ENCODE results near the gene SUGP2. TPM values are rescaled to one million over a fixed set of nuclear protein-coding genes. Genes with fewer than 3 reads are reported as not detected.

The SUGP2 gene
- 10 to 100 TPM; 44.1 to 55.3 TPM for total RNA-seq

DNA sequence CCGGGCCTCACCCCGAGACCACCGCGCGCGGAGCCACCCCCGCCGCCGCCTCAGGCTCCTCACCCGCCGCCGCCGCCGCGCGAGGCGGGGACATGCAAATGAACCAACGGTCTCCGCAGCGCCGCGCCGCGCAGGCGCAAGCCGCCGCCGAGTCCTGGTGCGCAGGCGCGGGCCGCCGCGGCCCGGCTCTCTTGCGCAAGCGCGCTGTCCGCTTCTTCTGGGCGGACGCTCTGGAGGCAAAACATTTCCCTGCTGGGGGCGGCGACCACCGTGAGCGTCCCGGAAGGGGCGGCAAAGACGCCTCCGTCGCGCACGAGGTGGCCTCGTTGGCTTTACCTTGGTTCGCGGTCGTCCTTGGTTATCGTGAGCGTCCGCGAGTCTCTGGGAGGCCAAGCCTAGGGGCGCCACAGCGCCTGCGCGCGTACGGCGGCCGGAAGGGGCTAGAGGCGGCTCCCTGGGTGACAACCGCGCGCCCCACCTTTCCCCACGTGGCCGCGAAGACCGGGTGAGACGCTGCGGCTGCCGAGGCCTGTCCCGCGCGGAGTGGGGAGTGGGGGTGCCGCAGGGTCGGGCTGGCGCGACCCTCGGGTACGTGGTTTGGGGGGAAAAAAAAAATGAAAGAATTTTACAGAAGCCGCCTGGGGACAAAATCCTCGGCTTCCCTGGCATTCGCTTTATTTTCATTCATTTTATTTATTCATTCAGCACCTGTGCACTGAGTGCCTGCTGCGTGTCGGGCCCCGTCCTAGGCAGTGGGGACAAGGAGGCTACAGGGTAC, at the start of gene SUGP2, which contains the start of gene ARMC6:
TSS of gene SUGP2 (minus strand) at position 92 of the 778 bp plus-strand sequence. CDS start 2,446 bp downstream, outside the sequence.
TSS of gene ARMC6 (plus strand) at position 178 of the 778 bp plus-strand sequence. CDS start 607 bp downstream, outside the sequence.
- Histone ChIP-seq H3K36me3 (no peaks in the 10 kb centered on the region), H3K4me1 (no peaks in the 10 kb centered on the region), H3K9ac (ENCODE audit: low read depth in 2 of 2, low read length in 2 of 2) (peak within 1 kb of the TSS; percentile 91), H3K9me3 (no peaks in the 10 kb centered on the region), H3K27ac (peak within 1 kb of the TSS; percentile 96), H3K27me3 (no peaks in the 10 kb centered on the region), H3K4me3 (peak within 1 kb of the TSS; percentile 93)
- TF ChIP-seq, protein P1, sequence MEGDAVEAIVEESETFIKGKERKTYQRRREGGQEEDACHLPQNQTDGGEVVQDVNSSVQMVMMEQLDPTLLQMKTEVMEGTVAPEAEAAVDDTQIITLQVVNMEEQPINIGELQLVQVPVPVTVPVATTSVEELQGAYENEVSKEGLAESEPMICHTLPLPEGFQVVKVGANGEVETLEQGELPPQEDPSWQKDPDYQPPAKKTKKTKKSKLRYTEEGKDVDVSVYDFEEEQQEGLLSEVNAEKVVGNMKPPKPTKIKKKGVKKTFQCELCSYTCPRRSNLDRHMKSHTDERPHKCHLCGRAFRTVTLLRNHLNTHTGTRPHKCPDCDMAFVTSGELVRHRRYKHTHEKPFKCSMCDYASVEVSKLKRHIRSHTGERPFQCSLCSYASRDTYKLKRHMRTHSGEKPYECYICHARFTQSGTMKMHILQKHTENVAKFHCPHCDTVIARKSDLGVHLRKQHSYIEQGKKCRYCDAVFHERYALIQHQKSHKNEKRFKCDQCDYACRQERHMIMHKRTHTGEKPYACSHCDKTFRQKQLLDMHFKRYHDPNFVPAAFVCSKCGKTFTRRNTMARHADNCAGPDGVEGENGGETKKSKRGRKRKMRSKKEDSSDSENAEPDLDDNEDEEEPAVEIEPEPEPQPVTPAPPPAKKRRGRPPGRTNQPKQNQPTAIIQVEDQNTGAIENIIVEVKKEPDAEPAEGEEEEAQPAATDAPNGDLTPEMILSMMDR (IDR thresholded peaks at IDR 0.05), result no peak
- peak; percentile 90 for DNase-seq
- intact Hi-C loops (cut with DNase I), result no loop called here

DNA sequence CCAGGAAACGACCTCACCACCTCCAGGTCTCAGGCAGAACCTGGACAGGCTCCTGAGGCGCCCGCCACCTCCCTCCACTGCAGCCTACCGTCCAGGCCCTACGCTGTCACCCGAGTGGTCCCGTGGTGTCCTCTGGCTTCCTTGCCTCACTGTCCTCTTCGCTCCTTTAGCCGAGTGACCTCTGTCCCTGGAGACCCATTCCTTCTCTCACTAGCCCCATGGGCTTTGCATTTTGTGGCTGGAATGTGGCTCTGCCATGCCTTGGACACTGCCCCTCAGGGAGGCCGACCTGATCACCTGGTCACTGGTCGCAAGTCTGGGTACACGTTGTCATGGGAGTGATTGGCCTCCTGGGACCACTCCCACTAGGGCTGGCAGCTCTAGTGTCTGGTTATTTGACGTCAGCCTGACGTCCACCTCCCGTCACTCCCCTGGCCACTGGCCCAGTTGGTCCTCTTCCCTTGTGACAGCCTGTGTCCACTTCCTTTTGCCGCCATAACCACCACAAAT, 48.4 kb upstream of the SUGP2 start:
- no peak overlapping the region for H3K4me3 ChIP-seq
- H3K4me1 ChIP-seq, result no peaks in the 10 kb centered on the region
- intact Hi-C loops (cut with DNase I), result no loop called here
- H3K36me3 ChIP-seq, result no peaks in the 10 kb centered on the region
- H3K27ac ChIP-seq, result no peak overlapping the region
- no peak overlapping the region for H3K9ac ChIP-seq (ENCODE audit: low read depth in 2 of 2, low read length in 2 of 2)
- DNase-seq, result no peak
- H3K9me3 ChIP-seq, result no peaks in the 10 kb centered on the region
- no peaks in the 10 kb centered on the region for H3K27me3 ChIP-seq
- TF ChIP-seq, protein P1 (IDR thresholded peaks at IDR 0.05), result no peak

DNA sequence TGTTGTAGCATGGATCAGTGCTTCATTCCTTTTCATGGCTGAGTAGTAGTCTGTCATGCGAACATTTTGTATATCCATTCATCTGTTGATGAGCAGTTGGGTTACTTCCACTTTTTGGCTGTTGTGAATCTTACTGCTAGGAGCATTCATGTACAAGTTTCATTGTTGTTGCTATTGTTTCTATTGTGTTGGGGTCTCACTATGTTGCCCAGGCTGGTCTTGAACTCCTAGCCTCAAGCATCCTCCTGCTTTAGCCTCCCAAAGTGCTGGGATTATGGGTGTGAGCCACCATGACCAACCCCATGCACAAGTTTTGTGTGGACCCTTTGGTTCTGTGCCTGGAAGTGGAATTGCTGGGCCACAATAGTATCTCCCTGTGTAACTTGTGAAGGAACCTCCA, 46.3 kb upstream of the SUGP2 start:
- intact Hi-C loops (cut with DNase I), result no loop called here
- DNase-seq, result no peak
- no peaks in the 10 kb centered on the region for H3K9me3 ChIP-seq
- H3K4me1 ChIP-seq, result no peaks in the 10 kb centered on the region
- no peaks in the 10 kb centered on the region for H3K36me3 ChIP-seq
- H3K4me3 ChIP-seq, result no peak overlapping the region
- H3K27ac ChIP-seq, result no peak overlapping the region
- no peak overlapping the region for H3K9ac ChIP-seq (ENCODE audit: low read depth in 2 of 2, low read length in 2 of 2)
- no peaks in the 10 kb centered on the region for H3K27me3 ChIP-seq
- TF ChIP-seq, protein P1 (IDR thresholded peaks at IDR 0.05), result no peak

DNA sequence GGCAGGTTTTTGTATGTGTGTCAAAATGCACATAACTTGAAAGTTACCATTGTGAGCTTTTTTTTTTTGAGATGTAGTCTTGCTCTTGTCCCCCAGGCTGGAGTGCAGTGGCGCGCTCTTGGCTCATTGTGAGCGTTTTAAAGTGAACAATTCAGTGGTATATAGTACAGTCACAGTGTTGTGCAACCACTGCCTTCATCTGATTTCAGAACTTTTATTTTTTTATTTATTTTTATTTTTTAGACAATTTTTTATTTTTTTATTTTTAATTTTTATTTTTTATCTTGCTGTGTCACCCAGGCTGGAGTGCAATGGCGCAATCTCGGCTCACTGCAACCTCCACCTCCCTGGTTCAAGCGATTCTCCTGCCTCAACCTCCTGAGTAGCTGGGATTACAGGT, 45.5 kb upstream of the SUGP2 start:
- H3K27me3 ChIP-seq, result no peaks in the 10 kb centered on the region
- H3K9me3 ChIP-seq, result no peaks in the 10 kb centered on the region
- DNase-seq, result no peak
- H3K4me3 ChIP-seq, result no peak overlapping the region
- TF ChIP-seq, protein P1 (IDR thresholded peaks at IDR 0.05), result no peak
- H3K27ac ChIP-seq, result no peak overlapping the region
- intact Hi-C loops (cut with DNase I), result no loop called here
- no peaks in the 10 kb centered on the region for H3K36me3 ChIP-seq
- no peaks in the 10 kb centered on the region for H3K4me1 ChIP-seq
- no peak overlapping the region for H3K9ac ChIP-seq (ENCODE audit: low read depth in 2 of 2, low read length in 2 of 2)

DNA sequence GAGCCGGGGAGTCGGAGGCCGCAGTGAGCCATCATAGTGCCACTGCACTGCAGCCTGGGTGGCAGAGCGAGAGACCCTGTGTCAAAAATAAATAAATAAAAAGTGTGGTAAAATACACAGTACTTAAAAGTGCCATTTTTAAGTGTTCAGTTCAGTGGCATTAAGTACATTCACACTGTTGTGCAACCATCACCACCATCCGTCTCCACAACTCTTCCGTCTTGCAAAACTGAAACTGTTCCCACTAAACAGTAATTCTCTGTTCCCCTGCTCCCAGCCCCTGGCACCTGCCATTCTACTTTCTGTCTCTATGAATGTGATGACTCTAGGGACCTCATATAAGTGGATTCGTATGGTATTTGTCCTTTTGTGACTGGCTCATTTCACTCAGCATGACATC, 43.8 kb upstream of the SUGP2 start:
- no peak for DNase-seq
- H3K4me3 ChIP-seq, result no peak overlapping the region
- TF ChIP-seq, protein P1 (IDR thresholded peaks at IDR 0.05), result no peak
- intact Hi-C loops (cut with DNase I), result no loop called here
- no peaks in the 10 kb centered on the region for H3K36me3 ChIP-seq
- H3K27me3 ChIP-seq, result no peaks in the 10 kb centered on the region
- no peaks in the 10 kb centered on the region for H3K4me1 ChIP-seq
- no peak overlapping the region for H3K9ac ChIP-seq (ENCODE audit: low read depth in 2 of 2, low read length in 2 of 2)
- H3K9me3 ChIP-seq, result no peaks in the 10 kb centered on the region
- H3K27ac ChIP-seq, result no peak overlapping the region
